Naive thymus-derived CD4-positive, alpha-beta T cell (primary cell): ENCODE results near the gene COX7B2. TPM values are rescaled to one million over a fixed set of nuclear protein-coding genes. Genes with fewer than 3 reads are reported as not detected.

Experiments
- ATAC-seq: fragments of 150-1000 bp; cut with Tn5 transposase; 2 replicates; pipeline ENCODE4 v1.10.0; 2021; ENCODE audit warnings: mild to moderate bottlenecking, moderate library complexity
- CTCF ChIA-PET: fragments of 350-600 bp; sonication (Branson Sonifier 250); formaldehyde crosslinking; loops from one replicate; lab custom pipeline; 2021; ENCODE audit warnings: antibody characterized with exemption; lab: Charles Lee
- POLR2A ChIA-PET: fragments of 350-600 bp; sonication (Branson Sonifier 250); formaldehyde crosslinking; loops from one replicate; lab custom pipeline; 2021; ENCODE audit warnings: antibody characterized with exemption, inconsistent platforms; lab: Charles Lee
- DNase-seq, 9 donors: peaks; one replicate each; pipeline versions ENCODE4 v3.0.0 to v3.0.0-alpha.2; 2020 to 2022; ENCODE audit warnings: mixed read lengths in 1 of 9
- H3K27ac ChIP-seq: one replicate; pipeline ENCODE4 v1.7.0; 2013; ENCODE audit warnings: mild to moderate bottlenecking, low read depth, low read length, moderate library complexity
- H3K27me3 ChIP-seq, 2 donors: one replicate each; pipeline ENCODE4 v1.7.0; 2013; ENCODE audit warnings: low read length in 2 of 2, mild to moderate bottlenecking in 2 of 2, moderate library complexity in 2 of 2; ENCODE audit not compliant: control insufficient read depth in 2 of 2, insufficient read depth in 2 of 2
- H3K36me3 ChIP-seq, 3 experiments: 1 replicate in 2 of 3; 2 replicates in 1 of 3; pipeline ENCODE4 v1.7.0; 2013; ENCODE audit warnings: low read length in 3 of 3, mild to moderate bottlenecking in 3 of 3, moderate library complexity in 1 of 3; ENCODE audit not compliant: insufficient read depth in 3 of 3, control insufficient read depth in 2 of 3
- H3K4me1 ChIP-seq, 2 donors: one replicate each; pipeline ENCODE4 v1.7.0; 2013; ENCODE audit warnings: low read length in 2 of 2, mild to moderate bottlenecking in 2 of 2, moderate library complexity in 1 of 2; ENCODE audit not compliant: control insufficient read depth in 2 of 2, insufficient read depth in 2 of 2
- H3K4me3 ChIP-seq: 2 replicates; pipeline ENCODE4 v1.7.0; 2013; ENCODE audit warnings: mild to moderate bottlenecking, low read length
- H3K9me3 ChIP-seq, 3 experiments: 1 replicate in 2 of 3; 2 replicates in 1 of 3; pipeline ENCODE4 v1.7.0; 2013; ENCODE audit warnings: low read length in 3 of 3; ENCODE audit not compliant: control insufficient read depth in 2 of 3
- H3K27ac Mint-ChIP-seq, 9 donors: one replicate each; pipeline ENCODE4 v1.8.0; 2020 to 2022; ENCODE audit warnings: mixed read lengths in 9 of 9, mild to moderate bottlenecking in 8 of 9, moderate library complexity in 5 of 9, inconsistent platforms in 2 of 9
- H3K27me3 Mint-ChIP-seq, 5 donors: one replicate each; pipeline ENCODE4 v1.8.0; 2021 to 2022; ENCODE audit warnings: mixed read lengths in 5 of 5, mild to moderate bottlenecking in 1 of 5
- H3K36me3 Mint-ChIP-seq, 5 donors: one replicate each; pipeline ENCODE4 v1.8.0; 2020 to 2022; ENCODE audit warnings: mixed read lengths in 5 of 5, mild to moderate bottlenecking in 3 of 5, inconsistent platforms in 1 of 5
- H3K4me1 Mint-ChIP-seq, 7 donors: one replicate each; pipeline ENCODE4 v1.8.0; 2020 to 2022; ENCODE audit warnings: mixed read lengths in 7 of 7, mild to moderate bottlenecking in 3 of 7, inconsistent platforms in 1 of 7
- H3K4me3 Mint-ChIP-seq, 10 donors: one replicate each; pipeline ENCODE4 v1.8.0; 2020 to 2022; ENCODE audit warnings: mild to moderate bottlenecking in 10 of 10, mixed read lengths in 10 of 10, moderate library complexity in 6 of 10, inconsistent platforms in 2 of 10
- H3K9me3 Mint-ChIP-seq, 11 donors: one replicate each; pipeline ENCODE4 v1.8.0; 2020 to 2022; ENCODE audit warnings: mixed read lengths in 11 of 11, mild to moderate bottlenecking in 4 of 11, inconsistent platforms in 1 of 11, moderate library complexity in 1 of 11
- intact Hi-C, 2 donors: fragments of 100-400 bp; cut with micrococcal nuclease; formaldehyde crosslinking; loops; one replicate each; pipeline ENCODE4 v1.15.1; 2023
- polyA plus RNA-seq, 2 donors: library from polyadenylated mRNA; unstranded; fragments of 300-500 nt; fragmentation: Illumina TruSeq; gene quantifications; one replicate each; pipeline ENCODE4 v1.2.3, GENCODE V29; 2021
- total RNA-seq, 6 experiments: library from RNA in 5 of 6; stranded (reverse) in 5 of 6; gene quantifications; 1 replicate in 5 of 6; 2 replicates in 1 of 6; pipeline ENCODE4 v1.2.3 and lab custom pipeline; 2021 to 2026

The COX7B2 gene
- total and polyA plus RNA-seq, 7 experiments from 2014 or later, result not detected

DNA sequence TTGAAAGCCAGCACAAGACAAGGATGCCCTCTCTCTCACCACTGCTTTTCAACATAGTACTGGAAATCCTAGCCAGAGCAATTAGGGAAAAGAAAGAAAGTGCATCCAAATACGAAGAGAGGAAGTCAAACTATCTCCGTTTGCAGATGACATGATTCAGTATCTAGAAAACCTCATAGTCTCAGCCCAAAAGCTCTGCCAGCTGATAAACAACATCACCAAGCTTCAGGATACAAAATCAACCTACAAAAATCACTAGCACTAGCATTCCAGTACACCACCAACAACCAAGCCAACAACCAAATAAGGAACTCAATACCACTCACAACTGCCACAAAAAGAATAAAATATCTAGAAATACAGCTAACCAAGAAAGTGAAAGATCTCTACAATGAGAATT is 38.6 kb downstream of the COX7B2 start:
- H3K36me3 Mint-ChIP-seq, result no peaks in the 10 kb centered on the region
- H3K9me3 ChIP-seq, result no peaks in the 10 kb centered on the region
- peaks cover 0 to 10% (median 3%) of the 10 kb centered on the region in 11 donors for H3K9me3 Mint-ChIP-seq
- peaks cover 0 to 10% (median 4%) of the 10 kb centered on the region in 5 donors for H3K27me3 Mint-ChIP-seq
- no peak overlapping the region for H3K27ac Mint-ChIP-seq
- ChIA-PET CTCF (no interaction called here), POLR2A (no interaction called here)
- H3K27ac ChIP-seq, result no peak overlapping the region
- intact Hi-C loops, result no loop called here
- no peak overlapping the region for H3K4me3 ChIP-seq
- no peaks in the 10 kb centered on the region for H3K27me3 ChIP-seq
- DNase-seq (no peak), ATAC-seq (no peak)
- H3K4me3 Mint-ChIP-seq, result no peak overlapping the region
- no peaks in the 10 kb centered on the region for H3K4me1 ChIP-seq
- H3K4me1 Mint-ChIP-seq, result no peaks in the 10 kb centered on the region
- no peaks in the 10 kb centered on the region for H3K36me3 ChIP-seq

GRCh38 chr4:46856333-46856732 is 52.7 kb downstream of the COX7B2 start:
- ChIA-PET POLR2A (no interaction called here), CTCF (no interaction called here)
- Histone ChIP-seq H3K27ac (no peak overlapping the region), H3K9me3 (no peaks in the 10 kb centered on the region), H3K27me3 (no peaks in the 10 kb centered on the region), H3K4me3 (no peak overlapping the region), H3K36me3 (no peaks in the 10 kb centered on the region), H3K4me1 (no peaks in the 10 kb centered on the region)
- no peaks in the 10 kb centered on the region for H3K4me1 Mint-ChIP-seq
- H3K4me3 Mint-ChIP-seq, result no peak overlapping the region
- H3K27ac Mint-ChIP-seq, result no peak overlapping the region
- peaks cover 0 to 3% (median 0%) of the 10 kb centered on the region in 11 donors for H3K9me3 Mint-ChIP-seq
- ATAC-seq, result no peak
- intact Hi-C loops, result no loop called here
- H3K36me3 Mint-ChIP-seq, result no peaks in the 10 kb centered on the region
- no peak for DNase-seq
- peaks cover 0 to 16% (median 8%) of the 10 kb centered on the region in 5 donors for H3K27me3 Mint-ChIP-seq

DNA sequence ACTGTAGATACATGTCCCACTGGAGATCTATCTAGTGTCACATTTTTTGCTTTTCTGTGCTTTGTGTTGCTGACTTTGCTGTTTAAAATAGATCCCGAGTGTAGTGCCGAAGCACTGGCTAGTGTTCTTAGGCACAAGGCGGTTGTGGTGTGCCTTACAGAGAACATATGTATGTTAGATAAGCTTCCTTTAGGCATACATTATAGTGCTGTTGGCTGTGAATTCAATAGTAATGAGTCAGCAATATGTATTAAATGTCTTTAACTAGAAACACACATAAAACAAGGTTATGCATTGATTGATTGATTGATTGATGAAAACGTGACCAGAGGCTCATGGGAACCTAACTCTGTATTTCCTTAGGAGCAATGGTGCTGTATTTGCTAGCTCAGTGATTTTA is 56.2 kb downstream of the COX7B2 start:
- H3K36me3 ChIP-seq, result no peaks in the 10 kb centered on the region

DNA sequence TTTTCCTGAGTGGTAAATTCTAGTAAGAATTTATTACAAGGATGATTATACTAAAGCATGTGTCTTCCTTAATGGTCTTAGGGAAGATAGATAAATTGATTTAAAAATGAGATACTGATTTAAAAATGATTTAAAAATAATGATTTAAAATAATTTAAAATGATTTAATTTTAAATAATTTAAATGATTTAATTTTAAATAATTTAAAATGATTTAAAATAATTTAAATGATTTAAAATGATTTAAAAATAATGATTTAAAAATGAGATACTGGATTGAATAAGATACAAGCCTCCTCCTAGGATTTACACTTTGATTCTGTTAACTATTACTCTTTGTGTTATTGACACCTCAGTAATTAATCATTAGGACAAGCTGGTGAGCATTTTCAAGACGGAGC is 59.0 kb downstream of the COX7B2 start:
- DNase-seq (no peak), ATAC-seq (no peak)
- Mint-ChIP-seq H3K36me3 (no peaks in the 10 kb centered on the region), H3K9me3 (no peaks in the 10 kb centered on the region), H3K27ac (no peak overlapping the region), H3K4me3 (no peak overlapping the region), H3K4me1 (no peaks in the 10 kb centered on the region), H3K27me3 (peaks cover 0 to 27% (median 8%) of the 10 kb centered on the region in 5 donors)
- H3K27me3 ChIP-seq, result no peaks in the 10 kb centered on the region
- intact Hi-C loops, result no loop called here
- H3K27ac ChIP-seq, result no peak overlapping the region
- no peaks in the 10 kb centered on the region for H3K9me3 ChIP-seq
- POLR2A ChIA-PET, result no interaction called here
- H3K4me1 ChIP-seq, result no peaks in the 10 kb centered on the region
- H3K36me3 ChIP-seq, result no peaks in the 10 kb centered on the region
- no peak overlapping the region for H3K4me3 ChIP-seq
- CTCF ChIA-PET, result no interaction called here

More for the DNA sequence above, 56.2 kb downstream of the COX7B2 start:
- H3K4me1 Mint-ChIP-seq, result no peaks in the 10 kb centered on the region
- ATAC-seq (no peak), DNase-seq (no peak)
- Histone ChIP-seq H3K4me1 (no peaks in the 10 kb centered on the region), H3K9me3 (no peaks in the 10 kb centered on the region), H3K4me3 (no peak overlapping the region), H3K27ac (no peak overlapping the region), H3K27me3 (no peaks in the 10 kb centered on the region)
- H3K36me3 Mint-ChIP-seq, result no peaks in the 10 kb centered on the region
- no peak overlapping the region for H3K27ac Mint-ChIP-seq
- POLR2A ChIA-PET, result no interaction called here
- no peaks in the 10 kb centered on the region for H3K9me3 Mint-ChIP-seq
- H3K27me3 Mint-ChIP-seq, result peaks cover 0 to 23% (median 8%) of the 10 kb centered on the region in 5 donors
- no peak overlapping the region for H3K4me3 Mint-ChIP-seq
- CTCF ChIA-PET, result no interaction called here
- intact Hi-C loops, result no loop called here

DNA sequence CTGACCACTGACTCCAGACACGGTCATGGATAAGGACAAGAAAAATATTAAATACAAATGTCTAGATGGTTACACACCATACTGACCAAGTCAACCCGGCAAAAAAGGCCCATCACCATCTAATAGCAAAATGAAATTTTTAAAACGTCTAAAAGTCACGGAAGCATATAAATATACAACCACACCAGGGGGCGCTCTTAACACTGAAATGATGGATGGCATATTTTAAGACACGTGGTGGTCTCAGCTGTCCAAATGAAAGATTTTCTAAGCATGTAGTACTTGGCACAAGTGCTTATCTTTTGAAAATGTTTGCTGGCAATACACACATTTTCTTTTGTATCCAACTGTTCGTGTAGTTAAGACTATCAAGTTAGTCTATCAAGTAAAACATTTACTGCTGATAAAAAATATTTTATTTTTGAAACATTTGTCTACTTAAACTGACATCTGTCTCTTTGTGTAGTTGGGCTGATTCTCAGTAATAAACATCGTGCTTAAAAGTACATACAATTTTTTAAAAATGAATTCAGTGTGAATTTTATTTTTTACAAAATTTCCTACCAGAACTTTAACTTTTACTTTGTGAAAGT is 64.6 kb downstream of the COX7B2 start:
- intact Hi-C loops, result loop anchor here (1.0 to 5.0 kb wide), 4 partner anchors 188 to 539 kb away; partner anchors contain the start of gene GABRB1 (in 1 of the 2)
- DNase-seq, result peak in 6 of 9 donors; percentile 1 to 24 (median 9)
- H3K9me3 ChIP-seq, result no peaks in the 10 kb centered on the region
- no peaks in the 10 kb centered on the region for H3K27me3 ChIP-seq
- H3K27ac ChIP-seq, result no peak overlapping the region
- ATAC-seq, result peak; percentile 61
- H3K4me3 ChIP-seq, result no peak overlapping the region
- Mint-ChIP-seq H3K27ac (no peak overlapping the region), H3K4me3 (no peak overlapping the region), H3K27me3 (peaks cover 0 to 11% (median 5%) of the 10 kb centered on the region in 5 donors), H3K4me1 (peaks cover 0 to 2% (median 0%) of the 10 kb centered on the region in 7 donors), H3K9me3 (peaks cover 0 to 3% (median 0%) of the 10 kb centered on the region in 11 donors), H3K36me3 (no peaks in the 10 kb centered on the region)
- H3K4me1 ChIP-seq, result no peaks in the 10 kb centered on the region
- no peaks in the 10 kb centered on the region for H3K36me3 ChIP-seq
- ChIA-PET POLR2A (no interaction called here), CTCF (interaction anchor here (0.7 kb wide), 1 partner anchor 56 kb away, joined by 4 read pairs; no protein-coding TSS in a partner anchor)

GRCh38 chr4:46839128-46839527 is 69.9 kb downstream of the COX7B2 start:
- DNase-seq, result no peak
- intact Hi-C loops, result loop anchor here in 1 of 2 donors (10.0 kb wide), 1 partner anchor 286 kb away; no protein-coding TSS in a partner anchor
- H3K4me3 ChIP-seq, result no peak overlapping the region
- Mint-ChIP-seq H3K9me3 (peaks cover 0 to 3% (median 0%) of the 10 kb centered on the region in 11 donors), H3K27ac (no peak overlapping the region), H3K27me3 (peaks cover 0 to 7% (median 0%) of the 10 kb centered on the region in 5 donors), H3K36me3 (no peaks in the 10 kb centered on the region), H3K4me3 (peak overlapping the region in 1 of 10 donors; percentile 14), H3K4me1 (peaks cover 0 to 5% (median 0%) of the 10 kb centered on the region in 7 donors)
- no peaks in the 10 kb centered on the region for H3K27me3 ChIP-seq
- H3K9me3 ChIP-seq, result no peaks in the 10 kb centered on the region
- H3K36me3 ChIP-seq, result no peaks in the 10 kb centered on the region
- ATAC-seq, result peak; percentile 41
- ChIA-PET POLR2A (no interaction called here), CTCF (no interaction called here)
- H3K27ac ChIP-seq, result no peak overlapping the region
- H3K4me1 ChIP-seq, result no peaks in the 10 kb centered on the region

DNA sequence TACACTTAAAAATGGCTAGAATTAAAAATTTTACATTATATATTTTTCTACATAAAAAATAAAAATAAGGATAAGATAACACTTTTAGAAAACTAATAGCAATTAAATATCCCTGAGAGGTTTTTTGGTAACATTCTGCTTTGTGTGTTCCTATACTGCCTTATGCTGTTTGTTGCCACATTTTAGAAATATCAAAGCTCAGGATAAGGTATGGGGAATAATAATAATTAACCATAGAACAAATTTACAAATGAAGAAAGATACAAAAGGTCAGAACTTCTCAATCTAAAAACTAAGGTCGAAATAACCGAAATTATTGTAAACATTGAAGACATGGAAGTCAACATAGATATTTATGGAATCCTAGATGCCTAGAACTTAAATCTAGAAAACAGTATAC is 71.4 kb downstream of the COX7B2 start:
- no peak overlapping the region for H3K27ac Mint-ChIP-seq
- H3K4me1 Mint-ChIP-seq, result peaks cover 0 to 5% (median 0%) of the 10 kb centered on the region in 7 donors
- no peak for DNase-seq
- Histone ChIP-seq H3K27ac (no peak overlapping the region), H3K4me3 (no peak overlapping the region), H3K9me3 (no peaks in the 10 kb centered on the region), H3K36me3 (no peaks in the 10 kb centered on the region), H3K4me1 (no peaks in the 10 kb centered on the region), H3K27me3 (no peaks in the 10 kb centered on the region)
- no peaks in the 10 kb centered on the region for H3K36me3 Mint-ChIP-seq
- H3K9me3 Mint-ChIP-seq, result peaks cover 0 to 3% (median 0%) of the 10 kb centered on the region in 11 donors
- no peak for ATAC-seq
- intact Hi-C loops, result loop anchor here in 1 of 2 donors (10.0 kb wide), 1 partner anchor 287 kb away; no protein-coding TSS in a partner anchor
- H3K27me3 Mint-ChIP-seq, result peaks cover 0 to 7% (median 0%) of the 10 kb centered on the region in 5 donors
- CTCF ChIA-PET, result no interaction called here
- no peak overlapping the region for H3K4me3 Mint-ChIP-seq
- POLR2A ChIA-PET, result no interaction called here
